B cell (primary cell): ENCODE data around the gene TATDN2.

ENCODE experiments used
- CTCF ChIP-seq: fragments of 200-600 bp; IDR thresholded peaks from one replicate; pipeline ENCODE4 v1.8.0; 2022; ENCODE audit warnings: antibody characterized with exemption, mild to moderate bottlenecking
- EZH2 ChIP-seq: IDR thresholded peaks from 2 replicates; pipeline ENCODE4 v1.6.1; 2012; ENCODE audit warnings: borderline replicate concordance, low read depth, mild to moderate bottlenecking, moderate library complexity, low read length; ENCODE audit not compliant: insufficient read depth, poor library complexity, severe bottlenecking

GRCh38 chr3:10286133-10286524 lies 37.9 kb downstream of the TATDN2 start:
- TF ChIP-seq CTCF: no peak
- no peak for TF ChIP-seq EZH2
